ENCODE measurements around the gene APOE.
"Not testable (repeated sequence)": the region's sequence is repeated elsewhere in the genome, so short reads cannot be mapped to it uniquely, and the experiment has no call there.

Gene APOE

GRCh38 chr19:44905437-44906160 is at the start of gene APOE:
APOE (plus strand) TSS chr19:44905796; CDS start chr19:44906625, 829 bp downstream.
- DNase-seq: no peak

- no peak for DNase-seq
Measured at GRCh38 chr19:44856421-44857083, 49.0 kb upstream of the APOE start.

- DNase-seq: no peak
Measured at GRCh38 chr19:44857837-44858236, 47.8 kb upstream of the APOE start.

GRCh38 chr19:44861576-44861975 is 44.0 kb upstream of the APOE start:
- DNase-seq: not testable (repeated sequence)

- DNase-seq: no peak
Measured at GRCh38 chr19:44863990-44864389, 41.6 kb upstream of the APOE start.

GRCh38 chr19:44865196-44865767 is 40.3 kb upstream of the APOE start:
- DNase-seq: no peak

- no peak for DNase-seq
Measured at GRCh38 chr19:44866664-44867063, 38.9 kb upstream of the APOE start.

GRCh38 chr19:44867578-44867977 is 38.0 kb upstream of the APOE start:
- DNase-seq: no peak

- DNase-seq: no peak
Measured at GRCh38 chr19:44869733-44870470, 35.7 kb upstream of the APOE start.

GRCh38 chr19:44871809-44872208 is 33.8 kb upstream of the APOE start:
- no peak for DNase-seq

GRCh38 chr19:44872661-44873060 is 32.9 kb upstream of the APOE start:
- DNase-seq: no peak

GRCh38 chr19:44874317-44874716 is 31.3 kb upstream of the APOE start:
- DNase-seq: no peak

GRCh38 chr19:44875666-44876451 is 29.7 kb upstream of the APOE start:
- DNase-seq: no peak

GRCh38 chr19:44876930-44877535 is 28.6 kb upstream of the APOE start:
- no peak for DNase-seq

- no peak for DNase-seq
Measured at GRCh38 chr19:44878120-44878865, 27.3 kb upstream of the APOE start.

GRCh38 chr19:44879309-44880065 is 26.1 kb upstream of the APOE start:
- DNase-seq: no peak

- DNase-seq: no peak
Measured at GRCh38 chr19:44882063-44882462, 23.5 kb upstream of the APOE start.

GRCh38 chr19:44882619-44883397 is 22.8 kb upstream of the APOE start:
- not testable (repeated sequence) for DNase-seq

GRCh38 chr19:44883922-44884321 is 21.7 kb upstream of the APOE start:
- no peak for DNase-seq

- no peak for DNase-seq
Measured at GRCh38 chr19:44884566-44884965, 21.0 kb upstream of the APOE start.

All from stimulated activated CD4-positive, alpha-beta T cell treated with anti-CD3 and anti-CD28 coated beads, Interleukin-4, amount 100 ng/mL, for 4 hours (primary cell).